GM18858 (cell line): ENCODE measurements around the gene PRKCI.
"Not testable (repeated sequence)": the region's sequence is repeated elsewhere in the genome, so short reads cannot be mapped to it uniquely, and the experiment has no call there.

Experiments used
- ATAC-seq: cut with Tn5 transposase; IDR thresholded peaks from one replicate; pipeline ENCODE4 v1.9.1; 2021; ENCODE audit not compliant: unreplicated experiment

The PRKCI gene

GRCh38 chr3:170278627-170279026, 56.4 kb downstream of the PRKCI start:
- ATAC-seq, result no peak

- no peak for ATAC-seq
These were observed 68.0 kb downstream of the PRKCI start for GRCh38 chr3:170290194-170290593.

- ATAC-seq, result no peak
These were observed 73.4 kb downstream of the PRKCI start for GRCh38 chr3:170295586-170295985.

GRCh38 chr3:170296703-170297102, 74.5 kb downstream of the PRKCI start:
- ATAC-seq, result no peak

GRCh38 chr3:170301405-170301804, 79.2 kb downstream of the PRKCI start:
- ATAC-seq, result no peak

GRCh38 chr3:170302008-170302407, 79.8 kb downstream of the PRKCI start:
- ATAC-seq, result no peak

- ATAC-seq, result no peak
These were observed 83.8 kb downstream of the PRKCI start for GRCh38 chr3:170306015-170306414.

- no peak for ATAC-seq
These were observed 85.6 kb downstream of the PRKCI start for GRCh38 chr3:170307671-170308405.

GRCh38 chr3:170309046-170309445, 86.8 kb downstream of the PRKCI start:
- ATAC-seq, result no peak

GRCh38 chr3:170317954-170318353, 95.7 kb downstream of the PRKCI start:
- no peak for ATAC-seq

GRCh38 chr3:170320461-170321121, 98.4 kb downstream of the PRKCI start:
- no peak for ATAC-seq

- ATAC-seq, result no peak
These were observed 99.3 kb downstream of the PRKCI start for GRCh38 chr3:170321321-170322034.

GRCh38 chr3:170322566-170323269, 100.5 kb downstream of the PRKCI start:
- no peak for ATAC-seq

- ATAC-seq, result no peak
These were observed 101.1 kb downstream of the PRKCI start for GRCh38 chr3:170323331-170323730.

- no peak for ATAC-seq
These were observed 102.7 kb downstream of the PRKCI start for GRCh38 chr3:170324962-170325361.

GRCh38 chr3:170327040-170327808, 105.0 kb downstream of the PRKCI start:
- ATAC-seq, result no peak

- ATAC-seq, result not testable (repeated sequence)
These were observed 105.8 kb downstream of the PRKCI start for GRCh38 chr3:170327868-170328548.

GRCh38 chr3:170330366-170330765, 108.1 kb downstream of the PRKCI start:
- ATAC-seq, result no peak

GRCh38 chr3:170331143-170331542, 108.9 kb downstream of the PRKCI start:
- no peak for ATAC-seq

- ATAC-seq, result no peak
These were observed 115.2 kb downstream of the PRKCI start for GRCh38 chr3:170337420-170337819.
